Gastroesophageal sphincter (tissue), 3 donors: ENCODE results near the gene FGF23.

Source experiments
- CTCF ChIP-seq, 4 experiments: fragments of 200-600 bp in 2 of 4; fragments of 450-650 bp in 2 of 4; sonication (generic) in 1 of 4; IDR thresholded peaks; one replicate each; pipeline ENCODE4 v1.5.1; 2017 to 2019; ENCODE audit warnings: antibody characterized with exemption in 4 of 4, mild to moderate bottlenecking in 2 of 4, moderate library complexity in 2 of 4
- EP300 ChIP-seq: sonication (generic); formaldehyde crosslinking; IDR thresholded peaks from one replicate; pipeline ENCODE4 v1.6.1; 2017; ENCODE audit warnings: antibody characterized with exemption, mild to moderate bottlenecking
- POLR2A ChIP-seq, 2 donors: fragments of 450-650 bp; IDR thresholded peaks; one replicate each; pipeline ENCODE4 v1.6.1; 2017; ENCODE audit warnings: antibody characterized with exemption in 2 of 2, mild to moderate bottlenecking in 2 of 2, moderate library complexity in 1 of 2
- POLR2AphosphoS5 ChIP-seq: sonication (generic); formaldehyde crosslinking; IDR thresholded peaks from one replicate; pipeline ENCODE4 v1.6.1; 2017; ENCODE audit warnings: antibody characterized with exemption

GRCh38 chr12:4372653-4373052, 6.9 kb downstream of the FGF23 start:
- no peak for TF ChIP-seq CTCF (IDR thresholded peaks at IDR 0.05)
- no peak for TF ChIP-seq POLR2A (IDR thresholded peaks at IDR 0.05)
- no peak for TF ChIP-seq POLR2AphosphoS5
- TF ChIP-seq EP300, result no peak
